Measurements from ENCODE around the gene CALHM4.

Gene CALHM4

GRCh38 chr6:116543149-116543548 is 10.4 kb upstream of the CALHM4 start:
- DNase-seq, result no peak

GRCh38 chr6:116545651-116546050 is 7.9 kb upstream of the CALHM4 start, which contains the start of gene TRAPPC3L:
TRAPPC3L (minus strand) TSS chr6:116545684; CDS start chr6:116545514, 170 bp downstream.
- DNase-seq, result no peak

- no peak for DNase-seq
Observed at GRCh38 chr6:116547358-116547757, 6.2 kb upstream of the CALHM4 start.

DNA sequence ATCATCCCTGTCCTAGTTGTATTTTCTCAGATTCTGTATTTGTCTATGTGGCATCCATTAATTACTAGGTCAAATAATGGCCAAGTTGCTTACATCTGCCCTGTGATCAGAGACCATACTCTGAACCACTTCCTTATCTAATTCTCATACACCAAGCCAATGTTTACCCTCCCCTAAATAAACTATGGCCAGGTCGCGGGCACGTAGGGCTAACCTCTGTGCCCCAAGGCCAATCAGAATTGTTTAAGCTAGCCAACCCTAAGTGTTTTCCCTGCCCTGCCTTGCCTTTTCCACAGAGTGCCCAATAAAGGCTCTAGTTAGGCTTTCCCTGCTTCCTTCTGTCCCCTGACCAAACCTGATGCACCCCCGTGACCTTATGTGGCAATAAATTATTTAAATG is 2.8 kb upstream of the CALHM4 start:
- no peak for DNase-seq

DNA sequence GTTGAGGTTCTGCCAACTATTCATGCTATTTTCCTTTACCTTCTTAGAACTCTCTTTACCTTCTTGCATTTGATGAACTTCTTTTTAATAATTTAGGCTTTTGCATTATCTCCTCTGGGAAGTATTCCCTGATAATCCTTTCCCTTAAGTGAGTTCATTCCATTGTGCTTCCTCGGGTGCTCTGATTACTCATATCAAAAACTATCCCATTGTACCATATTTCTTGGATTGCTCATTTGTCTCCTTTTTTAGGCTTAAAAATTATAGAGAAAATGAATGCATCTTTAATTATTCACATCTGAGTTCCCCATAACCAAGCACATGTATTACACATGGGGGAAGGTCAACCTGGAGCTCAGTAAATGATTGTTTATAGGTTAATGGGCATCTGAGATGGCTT is 2.5 kb downstream of the CALHM4 start:
- no peak for DNase-seq

DNA sequence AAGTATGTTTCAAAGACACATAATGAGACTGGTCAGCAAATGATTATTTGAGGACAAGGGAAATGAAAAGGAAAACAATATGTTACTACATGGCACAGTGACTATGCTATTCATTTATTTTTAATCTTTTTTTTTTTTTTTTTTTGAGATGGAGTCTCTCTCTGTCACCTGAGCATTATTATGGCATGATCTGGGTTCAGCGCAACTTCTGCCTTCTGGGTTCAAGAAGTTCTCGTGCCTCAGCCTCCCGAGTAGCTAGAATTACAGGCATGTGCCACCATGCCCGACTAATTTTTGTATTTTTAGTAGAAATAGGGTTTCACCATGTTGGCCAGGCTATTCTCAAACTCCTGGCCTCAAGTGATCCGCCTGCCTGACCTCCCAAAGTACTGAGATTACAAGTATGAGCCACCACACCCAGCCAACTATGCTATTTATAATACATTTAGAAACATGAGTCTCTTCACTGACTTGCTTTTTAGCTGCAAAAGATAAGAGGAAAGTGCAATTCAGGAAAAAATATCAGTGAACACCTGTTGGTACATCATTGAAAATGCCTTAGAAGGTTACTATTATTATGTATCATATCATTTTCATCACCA is 3.4 kb downstream of the CALHM4 start:
- DNase-seq, result no peak

GRCh38 chr6:116557893-116558292 is 4.3 kb downstream of the CALHM4 start:
- no peak for DNase-seq

GRCh38 chr6:116560130-116560529 is 6.6 kb downstream of the CALHM4 start:
- no peak for DNase-seq

DNA sequence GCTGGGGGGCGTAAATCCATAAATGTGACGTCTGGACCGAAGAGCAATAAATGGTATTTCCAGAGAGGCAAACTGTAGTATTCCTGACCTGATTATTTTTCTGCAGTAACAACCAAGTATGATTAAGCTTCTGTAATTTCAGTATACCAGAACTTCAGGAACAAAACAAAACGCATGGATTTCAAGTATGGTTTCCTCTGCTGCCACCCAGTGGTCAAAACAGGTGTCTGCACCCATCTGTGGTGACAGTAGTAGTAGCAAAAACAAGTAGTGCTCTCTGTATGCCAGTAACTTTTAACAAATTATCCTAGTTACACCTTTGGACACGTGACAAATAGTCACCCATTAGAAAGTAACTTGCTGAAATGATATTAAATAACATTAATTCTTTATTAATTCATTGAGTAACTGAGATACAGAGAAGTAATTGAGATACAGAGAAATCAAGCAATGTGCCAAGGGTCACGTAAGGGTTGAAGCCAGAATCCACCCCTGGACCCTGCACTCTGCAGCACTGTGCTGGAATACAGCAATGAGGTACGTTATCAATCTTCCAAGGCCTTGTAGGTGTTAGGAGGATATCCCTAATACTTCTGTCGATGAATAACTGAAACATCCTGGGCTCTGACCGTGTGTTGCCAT is 7.9 kb downstream of the CALHM4 start:
- DNase-seq, result no peak

DNA sequence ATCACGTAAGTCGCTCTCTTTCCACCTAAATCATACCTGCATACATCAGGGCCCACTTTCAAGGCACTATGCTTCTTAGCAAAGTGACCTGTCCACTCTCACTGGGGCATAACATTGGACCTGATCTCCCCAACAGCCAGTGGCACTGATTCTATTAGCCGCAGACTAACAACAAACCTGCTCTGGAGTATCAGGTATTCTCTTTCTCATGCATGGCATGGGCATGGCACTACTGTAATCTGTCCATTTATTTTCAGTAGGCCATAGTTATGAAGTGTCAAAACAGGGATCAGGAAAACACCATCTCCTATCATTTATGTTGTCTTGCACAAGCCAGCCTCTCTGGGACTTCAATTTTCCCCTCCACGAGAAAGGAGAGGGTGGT is 8.5 kb downstream of the CALHM4 start:
- DNase-seq, result no peak

DNA sequence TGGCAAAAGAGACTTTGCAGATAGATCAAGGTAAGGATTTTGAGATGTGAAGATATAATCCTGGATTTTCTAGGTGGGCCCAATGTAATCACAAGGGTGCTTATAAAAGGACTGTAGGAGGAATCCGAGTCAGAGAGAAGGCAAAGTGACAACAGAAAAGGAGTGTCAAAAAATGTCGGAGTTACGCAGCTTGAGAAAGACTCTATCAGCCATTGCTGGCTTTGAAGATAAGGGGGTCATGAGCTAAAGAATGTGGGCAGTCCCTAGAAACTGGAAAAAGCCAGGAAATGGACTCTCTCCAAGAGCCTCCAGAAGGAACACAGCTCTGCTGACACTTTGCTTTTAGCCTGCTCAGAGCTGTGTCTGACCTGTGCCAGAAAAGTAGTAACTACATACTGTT is 9.1 kb downstream of the CALHM4 start:
- DNase-seq, result no peak

- DNase-seq, result no peak
Observed at GRCh38 chr6:116563830-116564229, 10.3 kb downstream of the CALHM4 start.

GRCh38 chr6:116564311-116564710 is 10.8 kb downstream of the CALHM4 start:
- DNase-seq, result no peak

DNA sequence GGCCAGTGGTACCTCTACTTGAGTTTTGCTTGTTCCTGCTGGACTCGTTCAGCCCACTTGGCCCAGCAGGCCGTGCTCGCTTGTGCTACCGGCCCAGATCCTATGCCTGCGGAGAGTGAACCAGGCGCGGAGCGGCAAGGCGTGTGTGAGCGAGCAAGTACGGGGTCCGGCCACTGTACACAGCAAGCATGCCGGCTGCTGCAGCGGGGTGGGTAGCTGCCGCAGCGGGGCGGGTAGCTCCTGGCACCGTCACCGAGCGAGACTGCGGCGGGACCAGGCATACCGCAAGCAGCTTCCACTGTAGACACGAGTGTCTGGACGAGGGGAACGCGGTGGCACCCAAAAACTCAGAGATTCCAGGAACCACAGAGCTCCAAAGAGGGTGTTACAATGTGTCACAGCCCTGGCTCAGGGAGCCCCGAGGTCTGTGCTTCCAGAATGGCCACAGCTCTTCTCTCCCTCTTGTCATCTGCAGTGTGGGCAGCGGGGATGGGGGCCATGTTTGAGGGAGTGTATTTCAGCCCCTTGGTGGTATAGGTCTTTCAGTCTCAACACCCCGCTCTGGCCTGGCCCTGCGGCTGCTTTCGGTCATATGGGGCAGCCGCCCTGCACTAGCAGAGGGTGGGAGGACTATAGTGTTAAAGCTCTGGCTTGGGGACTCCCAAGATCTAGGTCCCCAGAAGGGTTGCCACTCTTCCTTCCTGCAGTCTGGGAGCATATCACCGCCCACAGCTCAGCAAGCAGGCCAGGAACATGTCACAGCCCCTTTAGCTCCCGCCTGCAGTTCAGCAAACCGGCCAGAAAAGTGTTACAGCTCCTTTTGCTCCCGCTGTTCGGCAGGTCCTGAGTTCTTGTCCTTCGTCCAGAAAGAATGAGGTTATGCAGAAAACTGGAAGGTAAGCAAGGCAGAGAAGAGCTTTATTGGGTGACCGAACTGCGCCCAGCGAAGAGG is 11.6 kb downstream of the CALHM4 start:
- no peak for DNase-seq

GRCh38 chr6:116568111-116568510 is 14.6 kb downstream of the CALHM4 start:
- DNase-seq, result no peak

DNA sequence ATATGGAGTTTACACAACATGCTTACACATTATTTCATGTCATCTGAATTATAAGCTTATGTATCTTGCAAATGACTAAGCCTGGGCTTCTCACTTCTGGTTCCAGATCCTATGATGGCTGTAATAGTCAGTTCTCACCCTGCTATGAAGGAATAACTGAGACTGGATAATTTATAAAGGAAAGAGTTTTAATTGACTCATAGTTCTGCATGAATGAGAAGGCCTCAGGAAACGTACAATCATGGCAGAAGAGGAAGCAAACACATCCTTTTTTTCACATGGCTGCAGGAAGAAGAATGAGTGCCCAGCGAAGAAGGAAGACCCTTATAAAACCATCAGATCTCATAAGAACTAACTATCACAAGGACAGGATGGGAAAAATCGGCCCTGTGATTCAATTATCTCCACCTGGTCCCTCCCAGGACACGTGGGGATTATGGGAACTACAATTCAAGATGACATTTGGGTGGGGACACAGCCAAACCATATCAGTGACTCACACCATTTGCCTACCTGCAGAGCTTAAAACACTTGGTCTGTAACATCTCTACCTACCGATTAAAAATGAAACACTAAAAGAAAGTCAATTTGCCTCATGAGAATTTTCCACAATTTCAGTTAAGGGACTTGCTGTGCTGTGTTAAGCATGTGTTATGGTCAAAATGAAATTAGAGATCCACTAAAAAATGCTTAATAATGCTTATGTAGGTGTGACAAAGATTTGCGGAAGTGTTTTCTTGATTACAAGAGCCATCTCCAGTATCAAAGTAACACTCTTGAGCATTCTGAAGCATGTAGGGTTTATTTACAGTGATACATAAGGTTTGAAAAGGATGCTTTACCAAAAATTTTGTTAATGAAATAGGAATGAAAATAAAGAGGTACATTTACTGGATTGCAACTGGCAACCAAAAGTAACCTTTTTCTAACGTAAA is 15.5 kb downstream of the CALHM4 start:
- DNase-seq, result no peak

- DNase-seq, result peak; percentile 81
Observed at GRCh38 chr6:116570856-116571682, 17.5 kb downstream of the CALHM4 start, which contains the start of gene RWDD1. RWDD1 (plus strand) TSS chr6:116571504; CDS start chr6:116571583, 79 bp downstream.

- no peak for DNase-seq
Observed at GRCh38 chr6:116571683-116572000, 18.1 kb downstream of the CALHM4 start.

DNA sequence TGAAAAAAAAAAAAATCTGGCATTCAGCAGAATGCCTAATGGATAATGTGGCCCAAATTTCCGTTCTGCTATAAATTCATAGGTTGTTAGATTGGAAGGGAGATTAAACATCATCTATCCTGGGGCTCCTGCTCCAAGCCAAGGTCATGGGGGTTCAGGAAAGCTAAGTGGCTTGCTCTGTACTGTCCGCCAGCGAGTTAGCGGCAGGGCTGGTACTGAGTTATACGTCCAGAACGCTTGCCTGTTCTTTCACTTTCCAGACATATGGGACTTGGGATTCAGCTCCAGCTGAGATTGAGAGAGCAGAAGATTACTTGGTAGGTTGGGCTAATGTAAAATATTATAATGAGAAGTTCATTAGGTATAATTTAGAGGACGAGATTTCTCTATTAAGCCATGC is 18.6 kb downstream of the CALHM4 start:
- no peak for DNase-seq

- no peak for DNase-seq
Observed at GRCh38 chr6:116575227-116575626, 21.7 kb downstream of the CALHM4 start.

GRCh38 chr6:116577486-116577885 is 23.9 kb downstream of the CALHM4 start:
- DNase-seq, result no peak

- DNase-seq, result no peak
Observed at GRCh38 chr6:116578335-116578734, 24.8 kb downstream of the CALHM4 start.

Data from NCI-H187 treated with DMSO at 0.1 percent for 48 hours (cell line).